ENCODE results near the gene GRPEL1. TPM values are rescaled to one million over a fixed set of nuclear protein-coding genes. Genes with fewer than 3 reads are reported as not detected.

Gene GRPEL1
- total and polyA plus RNA-seq, 9 of the 15 experiments (the other 6 are each of a cell fraction or from before 2014, with no cell fraction given): 43.4 to 192 (median 86.6) TPM

DNA sequence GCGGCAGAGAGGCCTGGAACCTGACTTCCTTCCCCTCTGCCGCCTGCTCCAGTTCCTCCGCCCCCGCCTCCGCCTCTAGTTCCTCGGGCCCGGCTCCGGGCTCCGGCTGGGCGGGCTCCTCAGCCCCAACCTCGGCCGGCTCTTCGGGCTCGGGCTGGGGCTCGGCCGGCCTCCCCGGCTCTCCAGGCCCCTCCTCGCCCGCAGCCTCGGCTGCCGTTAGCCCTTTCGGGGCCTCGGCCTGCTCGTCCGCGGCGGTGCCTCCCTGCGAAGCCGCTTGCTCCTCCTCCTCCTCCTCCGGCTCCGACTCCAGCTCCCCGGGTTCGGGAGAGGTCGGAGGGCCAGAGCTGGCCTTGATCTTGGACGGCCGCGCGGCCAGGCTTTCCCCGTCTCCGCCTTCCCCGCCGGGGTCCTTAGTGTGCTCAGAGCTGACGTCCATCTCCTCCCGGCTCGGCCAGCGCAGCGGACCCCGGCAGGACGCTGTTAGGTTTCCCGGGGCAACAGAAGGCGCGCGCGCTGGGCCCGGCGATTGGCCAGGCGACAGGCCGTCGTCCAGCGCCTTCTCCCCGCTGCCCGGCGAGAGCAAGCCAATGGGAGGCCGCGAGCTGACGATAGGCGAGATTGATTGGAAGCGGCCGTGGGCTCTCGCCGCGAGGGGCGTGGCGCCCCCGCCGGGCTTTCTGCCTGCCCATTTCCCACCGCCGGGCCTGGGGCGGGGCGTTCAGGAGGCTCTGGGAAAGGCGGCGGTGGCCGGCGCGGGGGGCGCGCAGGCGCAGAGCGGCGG lies 25.2 kb downstream of the GRPEL1 start (continued):
- TF ChIP-seq BMI1 (IDR thresholded peaks at IDR 0.05; ENCODE audit: low read length) (peak; percentile 64; the same call in 1 of the 2 replicates), KDM2B (CRISPR knock-in tag; IDR thresholded peaks at IDR 0.05) (peak; percentile 92), KDM5B (IDR thresholded peaks at IDR 0.05; ENCODE audit: insufficient replicate concordance, low read depth, low read length) (no peak), ETS1 (conservative IDR thresholded peaks at IDR 0.05; ENCODE audit: control insufficient read depth, low read depth, low read length) (peak; percentile 64; the same call in 1 of the 2 replicates), BCOR (IDR thresholded peaks at IDR 0.05) (0 out of 2 replicates have a peak, but pooled peaks have one; percentile 7), ATF1 (CRISPR knock-in tag; IDR thresholded peaks at IDR 0.05) (no peak), ATF1 (tag; IDR thresholded peaks at IDR 0.05) (peak; percentile 82), CREM (IDR thresholded peaks at IDR 0.05; ENCODE audit: low read depth) (peak; percentile 66; the same call in 1 of the 2 replicates), PCBP1 (IDR thresholded peaks at IDR 0.05; ENCODE audit: low read depth, low read length, poor library complexity, severe bottlenecking) (peak; percentile 14), SP1 (CRISPR knock-in tag; IDR thresholded peaks at IDR 0.05) (peak; percentile 88)
- TF ChIP-seq, protein P1, sequence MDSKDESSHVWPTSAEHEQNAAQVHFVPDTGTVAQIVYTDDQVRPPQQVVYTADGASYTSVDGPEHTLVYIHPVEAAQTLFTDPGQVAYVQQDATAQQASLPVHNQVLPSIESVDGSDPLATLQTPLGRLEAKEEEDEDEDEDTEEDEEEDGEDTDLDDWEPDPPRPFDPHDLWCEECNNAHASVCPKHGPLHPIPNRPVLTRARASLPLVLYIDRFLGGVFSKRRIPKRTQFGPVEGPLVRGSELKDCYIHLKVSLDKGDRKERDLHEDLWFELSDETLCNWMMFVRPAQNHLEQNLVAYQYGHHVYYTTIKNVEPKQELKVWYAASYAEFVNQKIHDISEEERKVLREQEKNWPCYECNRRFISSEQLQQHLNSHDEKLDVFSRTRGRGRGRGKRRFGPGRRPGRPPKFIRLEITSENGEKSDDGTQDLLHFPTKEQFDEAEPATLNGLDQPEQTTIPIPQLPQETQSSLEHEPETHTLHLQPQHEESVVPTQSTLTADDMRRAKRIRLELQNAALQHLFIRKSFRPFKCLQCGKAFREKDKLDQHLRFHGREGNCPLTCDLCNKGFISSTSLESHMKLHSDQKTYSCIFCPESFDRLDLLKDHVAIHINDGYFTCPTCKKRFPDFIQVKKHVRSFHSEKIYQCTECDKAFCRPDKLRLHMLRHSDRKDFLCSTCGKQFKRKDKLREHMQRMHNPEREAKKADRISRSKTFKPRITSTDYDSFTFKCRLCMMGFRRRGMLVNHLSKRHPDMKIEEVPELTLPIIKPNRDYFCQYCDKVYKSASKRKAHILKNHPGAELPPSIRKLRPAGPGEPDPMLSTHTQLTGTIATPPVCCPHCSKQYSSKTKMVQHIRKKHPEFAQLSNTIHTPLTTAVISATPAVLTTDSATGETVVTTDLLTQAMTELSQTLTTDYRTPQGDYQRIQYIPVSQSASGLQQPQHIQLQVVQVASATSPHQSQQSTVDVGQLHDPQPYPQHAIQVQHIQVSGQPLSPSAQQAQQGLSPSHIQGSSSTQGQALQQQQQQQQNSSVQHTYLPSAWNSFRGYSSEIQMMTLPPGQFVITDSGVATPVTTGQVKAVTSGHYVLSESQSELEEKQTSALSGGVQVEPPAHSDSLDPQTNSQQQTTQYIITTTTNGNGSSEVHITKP (IDR thresholded peaks at IDR 0.05; ENCODE audit: partially characterized antibody): peak; percentile 19
- TF ChIP-seq, protein P2, sequence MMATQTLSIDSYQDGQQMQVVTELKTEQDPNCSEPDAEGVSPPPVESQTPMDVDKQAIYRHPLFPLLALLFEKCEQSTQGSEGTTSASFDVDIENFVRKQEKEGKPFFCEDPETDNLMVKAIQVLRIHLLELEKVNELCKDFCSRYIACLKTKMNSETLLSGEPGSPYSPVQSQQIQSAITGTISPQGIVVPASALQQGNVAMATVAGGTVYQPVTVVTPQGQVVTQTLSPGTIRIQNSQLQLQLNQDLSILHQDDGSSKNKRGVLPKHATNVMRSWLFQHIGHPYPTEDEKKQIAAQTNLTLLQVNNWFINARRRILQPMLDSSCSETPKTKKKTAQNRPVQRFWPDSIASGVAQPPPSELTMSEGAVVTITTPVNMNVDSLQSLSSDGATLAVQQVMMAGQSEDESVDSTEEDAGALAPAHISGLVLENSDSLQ (IDR thresholded peaks at IDR 0.05): peak; percentile 89
- TF ChIP-seq, protein P3, sequence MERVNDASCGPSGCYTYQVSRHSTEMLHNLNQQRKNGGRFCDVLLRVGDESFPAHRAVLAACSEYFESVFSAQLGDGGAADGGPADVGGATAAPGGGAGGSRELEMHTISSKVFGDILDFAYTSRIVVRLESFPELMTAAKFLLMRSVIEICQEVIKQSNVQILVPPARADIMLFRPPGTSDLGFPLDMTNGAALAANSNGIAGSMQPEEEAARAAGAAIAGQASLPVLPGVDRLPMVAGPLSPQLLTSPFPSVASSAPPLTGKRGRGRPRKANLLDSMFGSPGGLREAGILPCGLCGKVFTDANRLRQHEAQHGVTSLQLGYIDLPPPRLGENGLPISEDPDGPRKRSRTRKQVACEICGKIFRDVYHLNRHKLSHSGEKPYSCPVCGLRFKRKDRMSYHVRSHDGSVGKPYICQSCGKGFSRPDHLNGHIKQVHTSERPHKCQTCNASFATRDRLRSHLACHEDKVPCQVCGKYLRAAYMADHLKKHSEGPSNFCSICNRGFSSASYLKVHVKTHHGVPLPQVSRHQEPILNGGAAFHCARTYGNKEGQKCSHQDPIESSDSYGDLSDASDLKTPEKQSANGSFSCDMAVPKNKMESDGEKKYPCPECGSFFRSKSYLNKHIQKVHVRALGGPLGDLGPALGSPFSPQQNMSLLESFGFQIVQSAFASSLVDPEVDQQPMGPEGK (CRISPR knock-in tag; IDR thresholded peaks at IDR 0.05; ENCODE audit: borderline replicate concordance): no peak
- TF ChIP-seq, protein P4, sequence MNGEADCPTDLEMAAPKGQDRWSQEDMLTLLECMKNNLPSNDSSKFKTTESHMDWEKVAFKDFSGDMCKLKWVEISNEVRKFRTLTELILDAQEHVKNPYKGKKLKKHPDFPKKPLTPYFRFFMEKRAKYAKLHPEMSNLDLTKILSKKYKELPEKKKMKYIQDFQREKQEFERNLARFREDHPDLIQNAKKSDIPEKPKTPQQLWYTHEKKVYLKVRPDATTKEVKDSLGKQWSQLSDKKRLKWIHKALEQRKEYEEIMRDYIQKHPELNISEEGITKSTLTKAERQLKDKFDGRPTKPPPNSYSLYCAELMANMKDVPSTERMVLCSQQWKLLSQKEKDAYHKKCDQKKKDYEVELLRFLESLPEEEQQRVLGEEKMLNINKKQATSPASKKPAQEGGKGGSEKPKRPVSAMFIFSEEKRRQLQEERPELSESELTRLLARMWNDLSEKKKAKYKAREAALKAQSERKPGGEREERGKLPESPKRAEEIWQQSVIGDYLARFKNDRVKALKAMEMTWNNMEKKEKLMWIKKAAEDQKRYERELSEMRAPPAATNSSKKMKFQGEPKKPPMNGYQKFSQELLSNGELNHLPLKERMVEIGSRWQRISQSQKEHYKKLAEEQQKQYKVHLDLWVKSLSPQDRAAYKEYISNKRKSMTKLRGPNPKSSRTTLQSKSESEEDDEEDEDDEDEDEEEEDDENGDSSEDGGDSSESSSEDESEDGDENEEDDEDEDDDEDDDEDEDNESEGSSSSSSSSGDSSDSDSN (IDR thresholded peaks at IDR 0.05; ENCODE audit: borderline replicate concordance in 1 of 2, low read depth in 2 of 2, low read length in 2 of 2): peak; percentile 76 to 81; a peak in 3 of 4 replicates

All from K562 (cell line).